ENCODE measurements around the gene ENTPD5.

DNA sequence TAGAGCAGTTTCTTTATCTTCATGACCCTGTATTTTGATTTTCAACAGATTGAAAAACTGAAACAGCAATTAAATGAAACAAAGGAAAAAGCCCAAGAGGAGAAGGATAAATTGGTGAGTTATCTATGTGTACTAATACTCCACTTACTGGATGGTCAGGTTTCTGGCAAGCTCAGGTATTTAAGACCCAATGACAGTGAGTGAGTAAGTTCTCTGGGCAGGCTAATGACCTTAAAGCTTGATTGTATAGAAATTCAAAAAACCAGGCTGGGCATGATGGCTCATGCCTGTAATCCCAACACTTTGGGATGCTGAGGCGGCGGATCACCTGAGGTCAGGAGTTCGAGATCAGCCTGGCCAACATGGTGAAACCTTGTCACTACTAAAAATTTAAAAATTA lies 10.0 kb upstream of the ENTPD5 start:
- TF ChIP-seq, protein P1, sequence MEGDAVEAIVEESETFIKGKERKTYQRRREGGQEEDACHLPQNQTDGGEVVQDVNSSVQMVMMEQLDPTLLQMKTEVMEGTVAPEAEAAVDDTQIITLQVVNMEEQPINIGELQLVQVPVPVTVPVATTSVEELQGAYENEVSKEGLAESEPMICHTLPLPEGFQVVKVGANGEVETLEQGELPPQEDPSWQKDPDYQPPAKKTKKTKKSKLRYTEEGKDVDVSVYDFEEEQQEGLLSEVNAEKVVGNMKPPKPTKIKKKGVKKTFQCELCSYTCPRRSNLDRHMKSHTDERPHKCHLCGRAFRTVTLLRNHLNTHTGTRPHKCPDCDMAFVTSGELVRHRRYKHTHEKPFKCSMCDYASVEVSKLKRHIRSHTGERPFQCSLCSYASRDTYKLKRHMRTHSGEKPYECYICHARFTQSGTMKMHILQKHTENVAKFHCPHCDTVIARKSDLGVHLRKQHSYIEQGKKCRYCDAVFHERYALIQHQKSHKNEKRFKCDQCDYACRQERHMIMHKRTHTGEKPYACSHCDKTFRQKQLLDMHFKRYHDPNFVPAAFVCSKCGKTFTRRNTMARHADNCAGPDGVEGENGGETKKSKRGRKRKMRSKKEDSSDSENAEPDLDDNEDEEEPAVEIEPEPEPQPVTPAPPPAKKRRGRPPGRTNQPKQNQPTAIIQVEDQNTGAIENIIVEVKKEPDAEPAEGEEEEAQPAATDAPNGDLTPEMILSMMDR (IDR thresholded peaks at IDR 0.05), result no peak
- TF ChIP-seq EP300 (IDR thresholded peaks at IDR 0.05; ENCODE audit: borderline replicate concordance in 1 of 2, low read depth in 1 of 2, low read length in 1 of 2) (no peak), SMC3 (IDR thresholded peaks at IDR 0.05; ENCODE audit: low read depth, low read length) (no peak), SIN3A (IDR thresholded peaks at IDR 0.05; ENCODE audit: borderline replicate concordance, low read depth, low read length) (no peak), POLR2AphosphoS5 (IDR thresholded peaks at IDR 0.05; ENCODE audit: low read depth, low read length) (no peak), CHD2 (IDR thresholded peaks at IDR 0.05; ENCODE audit: low read length, partially characterized antibody) (no peak)
- TF ChIP-seq, protein P2, sequence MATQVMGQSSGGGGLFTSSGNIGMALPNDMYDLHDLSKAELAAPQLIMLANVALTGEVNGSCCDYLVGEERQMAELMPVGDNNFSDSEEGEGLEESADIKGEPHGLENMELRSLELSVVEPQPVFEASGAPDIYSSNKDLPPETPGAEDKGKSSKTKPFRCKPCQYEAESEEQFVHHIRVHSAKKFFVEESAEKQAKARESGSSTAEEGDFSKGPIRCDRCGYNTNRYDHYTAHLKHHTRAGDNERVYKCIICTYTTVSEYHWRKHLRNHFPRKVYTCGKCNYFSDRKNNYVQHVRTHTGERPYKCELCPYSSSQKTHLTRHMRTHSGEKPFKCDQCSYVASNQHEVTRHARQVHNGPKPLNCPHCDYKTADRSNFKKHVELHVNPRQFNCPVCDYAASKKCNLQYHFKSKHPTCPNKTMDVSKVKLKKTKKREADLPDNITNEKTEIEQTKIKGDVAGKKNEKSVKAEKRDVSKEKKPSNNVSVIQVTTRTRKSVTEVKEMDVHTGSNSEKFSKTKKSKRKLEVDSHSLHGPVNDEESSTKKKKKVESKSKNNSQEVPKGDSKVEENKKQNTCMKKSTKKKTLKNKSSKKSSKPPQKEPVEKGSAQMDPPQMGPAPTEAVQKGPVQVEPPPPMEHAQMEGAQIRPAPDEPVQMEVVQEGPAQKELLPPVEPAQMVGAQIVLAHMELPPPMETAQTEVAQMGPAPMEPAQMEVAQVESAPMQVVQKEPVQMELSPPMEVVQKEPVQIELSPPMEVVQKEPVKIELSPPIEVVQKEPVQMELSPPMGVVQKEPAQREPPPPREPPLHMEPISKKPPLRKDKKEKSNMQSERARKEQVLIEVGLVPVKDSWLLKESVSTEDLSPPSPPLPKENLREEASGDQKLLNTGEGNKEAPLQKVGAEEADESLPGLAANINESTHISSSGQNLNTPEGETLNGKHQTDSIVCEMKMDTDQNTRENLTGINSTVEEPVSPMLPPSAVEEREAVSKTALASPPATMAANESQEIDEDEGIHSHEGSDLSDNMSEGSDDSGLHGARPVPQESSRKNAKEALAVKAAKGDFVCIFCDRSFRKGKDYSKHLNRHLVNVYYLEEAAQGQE (IDR thresholded peaks at IDR 0.05; ENCODE audit: low read depth, low read length), result no peak
- TF ChIP-seq, protein P3, sequence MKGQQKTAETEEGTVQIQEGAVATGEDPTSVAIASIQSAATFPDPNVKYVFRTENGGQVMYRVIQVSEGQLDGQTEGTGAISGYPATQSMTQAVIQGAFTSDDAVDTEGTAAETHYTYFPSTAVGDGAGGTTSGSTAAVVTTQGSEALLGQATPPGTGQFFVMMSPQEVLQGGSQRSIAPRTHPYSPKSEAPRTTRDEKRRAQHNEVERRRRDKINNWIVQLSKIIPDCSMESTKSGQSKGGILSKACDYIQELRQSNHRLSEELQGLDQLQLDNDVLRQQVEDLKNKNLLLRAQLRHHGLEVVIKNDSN (IDR thresholded peaks at IDR 0.05; ENCODE audit: borderline replicate concordance, low read depth), result no peak
- TF ChIP-seq, protein P4, sequence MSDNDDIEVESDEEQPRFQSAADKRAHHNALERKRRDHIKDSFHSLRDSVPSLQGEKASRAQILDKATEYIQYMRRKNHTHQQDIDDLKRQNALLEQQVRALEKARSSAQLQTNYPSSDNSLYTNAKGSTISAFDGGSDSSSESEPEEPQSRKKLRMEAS (IDR thresholded peaks at IDR 0.05; ENCODE audit: low read depth), result no peak
